CD4-positive, alpha-beta T cell (primary cell): ENCODE data around the gene SMIM28. TPM values are rescaled to one million over a fixed set of nuclear protein-coding genes. Genes with fewer than 3 reads are reported as not detected.
A peak's percentile ranks its signal among the peaks of the same experiment; 100 is the strongest.

ENCODE experiments used
- ATAC-seq: fragments of 200-7000 bp; cut with Tn5 transposase; one replicate; pipeline ENCODE4 v1.10.0; 2022; ENCODE audit warnings: mild to moderate bottlenecking; ENCODE audit not compliant: poor library complexity
- CTCF ChIA-PET: fragments of 350-600 bp; sonication (Branson Sonifier 250); formaldehyde crosslinking; loops from one replicate; lab custom pipeline; 2021; ENCODE audit warnings: antibody characterized with exemption, inconsistent platforms; lab: Charles Lee
- POLR2A ChIA-PET: fragments of 350-600 bp; sonication (Branson Sonifier 250); formaldehyde crosslinking; loops from one replicate; lab custom pipeline; 2021; ENCODE audit warnings: antibody characterized with exemption, inconsistent platforms; lab: Charles Lee
- DNase-seq, 14 experiments: peaks; one replicate each; pipeline ENCODE4 v3.0.0-alpha.2; 2013 to 2020; ENCODE audit warnings: mixed read lengths in 2 of 14
- H3K27ac ChIP-seq, 2 donors: one replicate each; pipeline versions ENCODE4 v1.5.1 to v1.7.0; 2013; ENCODE audit warnings: low read length in 2 of 2, low read depth in 1 of 2, mild to moderate bottlenecking in 1 of 2
- H3K27me3 ChIP-seq, 2 experiments: 1 replicate in 1 of 2; 2 replicates in 1 of 2; pipeline versions ENCODE4 v1.6.1 to v1.7.0; 2013; ENCODE audit warnings: low read length in 2 of 2, control low read depth in 1 of 2, mild to moderate bottlenecking in 1 of 2, moderate library complexity in 1 of 2; ENCODE audit not compliant: insufficient read depth in 2 of 2, control insufficient read depth in 1 of 2
- H3K36me3 ChIP-seq: one replicate; pipeline ENCODE4 v1.6.1; 2013; ENCODE audit warnings: low read length, control low read depth; ENCODE audit not compliant: insufficient read depth
- H3K4me1 ChIP-seq: one replicate; pipeline ENCODE4 v1.6.1; 2013; ENCODE audit warnings: low read length, control low read depth; ENCODE audit not compliant: insufficient read depth
- H3K4me3 ChIP-seq: one replicate; pipeline ENCODE4 v1.5.1; 2013; ENCODE audit warnings: mild to moderate bottlenecking, low read length, moderate library complexity
- H3K9me3 ChIP-seq, 2 experiments: 1 replicate in 1 of 2; 2 replicates in 1 of 2; pipeline versions ENCODE4 v1.6.1 to v1.7.0; 2013; ENCODE audit warnings: low read length in 2 of 2, mild to moderate bottlenecking in 2 of 2, control low read depth in 1 of 2, moderate library complexity in 1 of 2; ENCODE audit not compliant: control insufficient read depth in 1 of 2, insufficient read depth in 1 of 2
- H3K27ac Mint-ChIP-seq: one replicate; pipeline ENCODE4 v1.8.0; 2020; ENCODE audit warnings: mixed read lengths
- H3K27me3 Mint-ChIP-seq: one replicate; pipeline ENCODE4 v1.8.0; 2021; ENCODE audit warnings: mixed read lengths
- H3K36me3 Mint-ChIP-seq: one replicate; pipeline ENCODE4 v1.8.0; 2021; ENCODE audit warnings: low read depth, mixed read lengths
- H3K4me1 Mint-ChIP-seq: one replicate; pipeline ENCODE4 v1.8.0; 2021; ENCODE audit warnings: low read depth, mixed read lengths
- H3K4me3 Mint-ChIP-seq: one replicate; pipeline ENCODE4 v1.8.0; 2020; ENCODE audit warnings: mild to moderate bottlenecking, mixed read lengths
- H3K9me3 Mint-ChIP-seq: one replicate; pipeline ENCODE4 v1.8.0; 2020; ENCODE audit warnings: mixed read lengths
- intact Hi-C, 2 experiments: fragments of 100-400 bp; cut with DNase I in 1 of 2; cut with micrococcal nuclease in 1 of 2; formaldehyde crosslinking; loops; one replicate each; pipeline versions ENCODE4 v1.15.1 to v1.9.0; 2023 to 2025; cut with DNase I, micrococcal nuclease
- total RNA-seq, 174 experiments: library from RNA in 2 of 174; stranded (reverse) in 2 of 174; gene quantifications; one replicate each; pipeline ENCODE4 v1.2.3 and lab custom pipeline; 2021 to 2026
- TF ChIP-seq, protein P1 (sequence below): fragments of 200-600 bp; IDR thresholded peaks from one replicate; pipeline ENCODE4 v1.8.0; 2022; ENCODE audit warnings: antibody characterized with exemption, mild to moderate bottlenecking

SMIM28 gene
- total RNA-seq, 2 experiments from 2014 or later = not detected

DNA sequence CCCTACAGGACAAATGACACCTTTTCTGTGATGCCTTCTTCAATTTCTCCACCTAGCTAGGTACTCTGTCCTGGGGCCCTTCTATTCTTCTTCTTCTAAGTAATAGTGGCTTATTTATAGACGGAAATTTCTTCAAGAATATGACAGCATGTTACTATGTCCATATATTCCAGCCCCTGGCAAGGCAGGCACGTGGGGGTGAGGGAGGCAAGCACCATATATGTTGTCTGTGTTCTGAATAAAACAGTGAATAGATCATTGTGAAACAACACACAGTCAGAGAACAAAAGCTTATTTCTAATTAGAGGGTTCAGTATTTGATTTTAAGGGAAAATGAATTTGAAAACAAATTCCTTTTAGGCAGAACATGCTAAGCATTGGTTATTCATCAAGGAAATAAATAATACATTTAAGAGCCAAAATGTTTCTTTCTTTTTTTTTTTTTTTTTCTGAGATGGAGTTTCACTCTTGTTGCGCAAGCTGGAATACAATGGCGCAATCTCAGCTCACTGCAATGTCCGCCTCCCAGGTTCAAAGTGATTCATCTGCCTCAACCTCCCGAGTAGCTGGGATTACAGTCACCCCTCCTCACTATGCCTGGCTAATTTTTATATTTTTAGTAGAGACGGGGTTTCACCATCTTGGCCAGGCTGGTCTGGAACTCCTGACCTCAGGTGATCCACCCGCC, 32.5 kb downstream of the SMIM28 start:
- Histone ChIP-seq H3K4me1 (peaks cover 5% of the 10 kb centered on the region), H3K27ac (no peak overlapping the region), H3K27me3 (no peaks in the 10 kb centered on the region), H3K9me3 (no peaks in the 10 kb centered on the region), H3K36me3 (peaks cover 81% of the 10 kb centered on the region), H3K4me3 (no peak overlapping the region)
- DNase-seq (peak in 2 of 14 experiments; percentile 46 to 47), ATAC-seq (no peak)
- H3K9me3 Mint-ChIP-seq = no peaks in the 10 kb centered on the region
- no peaks in the 10 kb centered on the region for H3K27me3 Mint-ChIP-seq
- intact Hi-C loops = no loop called here
- H3K4me1 Mint-ChIP-seq = peaks cover 10% of the 10 kb centered on the region
- no peak overlapping the region for H3K27ac Mint-ChIP-seq
- H3K36me3 Mint-ChIP-seq = peaks cover 77% of the 10 kb centered on the region
- TF ChIP-seq, protein P1, sequence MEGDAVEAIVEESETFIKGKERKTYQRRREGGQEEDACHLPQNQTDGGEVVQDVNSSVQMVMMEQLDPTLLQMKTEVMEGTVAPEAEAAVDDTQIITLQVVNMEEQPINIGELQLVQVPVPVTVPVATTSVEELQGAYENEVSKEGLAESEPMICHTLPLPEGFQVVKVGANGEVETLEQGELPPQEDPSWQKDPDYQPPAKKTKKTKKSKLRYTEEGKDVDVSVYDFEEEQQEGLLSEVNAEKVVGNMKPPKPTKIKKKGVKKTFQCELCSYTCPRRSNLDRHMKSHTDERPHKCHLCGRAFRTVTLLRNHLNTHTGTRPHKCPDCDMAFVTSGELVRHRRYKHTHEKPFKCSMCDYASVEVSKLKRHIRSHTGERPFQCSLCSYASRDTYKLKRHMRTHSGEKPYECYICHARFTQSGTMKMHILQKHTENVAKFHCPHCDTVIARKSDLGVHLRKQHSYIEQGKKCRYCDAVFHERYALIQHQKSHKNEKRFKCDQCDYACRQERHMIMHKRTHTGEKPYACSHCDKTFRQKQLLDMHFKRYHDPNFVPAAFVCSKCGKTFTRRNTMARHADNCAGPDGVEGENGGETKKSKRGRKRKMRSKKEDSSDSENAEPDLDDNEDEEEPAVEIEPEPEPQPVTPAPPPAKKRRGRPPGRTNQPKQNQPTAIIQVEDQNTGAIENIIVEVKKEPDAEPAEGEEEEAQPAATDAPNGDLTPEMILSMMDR = no peak
- POLR2A ChIA-PET = no interaction called here
- CTCF ChIA-PET = no interaction called here
- no peak overlapping the region for H3K4me3 Mint-ChIP-seq

DNA sequence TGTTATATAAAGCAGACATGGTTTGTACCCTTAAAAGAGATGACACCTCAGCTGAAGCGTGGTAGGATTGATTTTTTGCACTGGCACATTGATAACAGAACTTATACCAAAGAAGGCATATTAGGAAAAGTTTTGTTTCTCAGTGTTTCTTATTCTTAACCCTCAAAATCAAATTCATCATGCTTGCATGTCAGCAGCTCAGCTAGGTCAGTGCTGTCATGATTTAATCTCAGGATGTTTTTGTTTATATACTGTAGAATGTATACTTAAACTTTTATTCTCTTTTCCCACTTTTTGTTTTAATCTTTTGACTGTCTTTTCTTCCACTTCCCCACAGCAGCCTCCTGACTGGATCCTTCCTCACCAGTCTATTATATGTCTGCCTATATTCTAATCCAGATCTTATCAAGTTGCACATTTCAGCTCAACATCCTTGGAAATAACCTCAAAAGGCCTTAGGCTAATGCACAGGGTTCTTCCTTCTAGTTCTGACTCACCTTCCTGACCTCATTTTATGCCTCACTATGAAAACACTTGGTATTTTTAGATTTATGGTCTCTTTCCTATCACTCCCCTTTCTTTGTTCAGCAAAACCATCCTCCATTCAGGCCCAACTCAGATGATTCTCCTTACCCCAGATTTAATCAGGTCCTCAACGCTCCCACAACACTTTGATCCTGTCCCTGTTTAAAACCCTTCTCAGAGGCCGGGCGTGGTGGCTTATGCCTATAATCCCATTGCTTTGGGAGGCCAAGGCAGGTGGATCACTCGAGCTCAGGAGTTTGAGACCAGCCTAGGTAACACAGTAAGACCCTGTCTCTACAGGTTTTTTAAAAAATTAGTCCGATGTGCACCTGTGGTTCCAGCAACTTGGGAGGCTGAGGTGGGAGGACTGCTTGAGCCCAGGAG, 33.5 kb downstream of the SMIM28 start:
- Mint-ChIP-seq H3K36me3 (peaks cover 78% of the 10 kb centered on the region), H3K27ac (no peak overlapping the region), H3K4me1 (peaks cover 2% of the 10 kb centered on the region), H3K4me3 (no peak overlapping the region), H3K27me3 (no peaks in the 10 kb centered on the region), H3K9me3 (no peaks in the 10 kb centered on the region)
- no peaks in the 10 kb centered on the region for H3K27me3 ChIP-seq
- H3K4me3 ChIP-seq = no peak overlapping the region
- H3K4me1 ChIP-seq = peaks cover 3% of the 10 kb centered on the region
- no peaks in the 10 kb centered on the region for H3K9me3 ChIP-seq
- intact Hi-C loops = no loop called here
- no peak for ATAC-seq
- H3K27ac ChIP-seq = no peak overlapping the region
- peaks cover 83% of the 10 kb centered on the region for H3K36me3 ChIP-seq
- ChIA-PET CTCF (no interaction called here), POLR2A (no interaction called here)
- TF ChIP-seq, protein P1 = no peak
- DNase-seq = no peak

DNA sequence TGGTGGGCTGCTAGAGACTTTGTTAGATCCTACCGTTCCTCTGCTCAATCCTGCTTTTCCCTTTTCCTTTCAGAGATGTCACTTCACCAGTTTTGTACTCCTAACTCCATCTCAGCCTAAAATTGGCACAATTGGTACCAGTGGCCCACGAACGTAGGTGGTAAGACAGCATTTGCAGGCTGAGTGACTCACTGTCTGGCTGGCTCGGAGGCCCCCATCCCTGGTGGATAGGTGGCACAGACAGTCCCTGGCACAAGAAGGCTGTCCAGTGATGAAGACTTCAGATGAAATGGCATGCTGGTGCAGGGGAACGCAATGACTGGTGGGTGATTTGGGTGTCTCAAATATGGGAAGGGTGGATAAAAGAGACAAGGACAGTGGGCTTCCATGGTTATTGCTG, 37.4 kb downstream of the SMIM28 start:
- Histone ChIP-seq H3K9me3 (no peaks in the 10 kb centered on the region), H3K4me1 (no peaks in the 10 kb centered on the region), H3K36me3 (peaks cover 64% of the 10 kb centered on the region), H3K27ac (no peak overlapping the region), H3K4me3 (no peak overlapping the region), H3K27me3 (no peaks in the 10 kb centered on the region)
- TF ChIP-seq, protein P1 = no peak
- ChIA-PET POLR2A (no interaction called here), CTCF (no interaction called here)
- no peak overlapping the region for H3K27ac Mint-ChIP-seq
- H3K27me3 Mint-ChIP-seq = no peaks in the 10 kb centered on the region
- H3K9me3 Mint-ChIP-seq = no peaks in the 10 kb centered on the region
- peaks cover 77% of the 10 kb centered on the region for H3K36me3 Mint-ChIP-seq
- DNase-seq (no peak), ATAC-seq (no peak)
- intact Hi-C loops = no loop called here
- H3K4me1 Mint-ChIP-seq = no peaks in the 10 kb centered on the region
- no peak overlapping the region for H3K4me3 Mint-ChIP-seq
